Keratinocyte (primary cell): Measurements from ENCODE around the gene CSTB. TPM values are rescaled to one million over a fixed set of nuclear protein-coding genes. Genes with fewer than 3 reads are reported as not detected.

ENCODE experiments used
- DNase-seq: peaks from one replicate; pipeline ENCODE4 v3.0.0-alpha.2; 2011; ENCODE audit warnings: low read depth, missing footprints, low spot score
- FAIRE-seq: peaks from 2 replicates; lab custom pipeline; 2011; peaks lifted over from hg19 to GRCh38; lab: Jason Lieb, UNC
- H2AFZ ChIP-seq: 2 replicates; pipeline ENCODE4 v1.6.0; 2012; ENCODE audit warnings: low read length, control low read depth, inconsistent platforms; ENCODE audit not compliant: control insufficient read depth
- H3K27ac ChIP-seq: 2 replicates; pipeline ENCODE4 v1.5.1; 2011; ENCODE audit warnings: low read length; ENCODE audit not compliant: control insufficient read depth, insufficient read depth
- H3K27me3 ChIP-seq: 3 replicates; pipeline ENCODE4 v1.6.0; 2011; ENCODE audit warnings: low read length; ENCODE audit not compliant: control insufficient read depth, insufficient read depth; ENCODE audit errors: extremely low read depth
- H3K36me3 ChIP-seq, 2 experiments: 2 replicates in 1 of 2; 3 replicates in 1 of 2; pipeline ENCODE4 v1.5.1; 2011; ENCODE audit warnings: low read length in 2 of 2, mild to moderate bottlenecking in 1 of 2; ENCODE audit not compliant: control insufficient read depth in 2 of 2, insufficient read depth in 2 of 2; ENCODE audit errors: extremely low read depth in 1 of 2
- H3K4me1 ChIP-seq: 3 replicates; pipeline ENCODE4 v1.5.1; 2011; ENCODE audit warnings: low read length; ENCODE audit not compliant: control insufficient read depth, insufficient read depth; ENCODE audit errors: extremely low read depth
- H3K4me2 ChIP-seq: 3 replicates; pipeline ENCODE4 v1.6.0; 2011; ENCODE audit warnings: low read depth, low read length; ENCODE audit not compliant: control insufficient read depth, insufficient read depth; ENCODE audit errors: extremely low read depth
- H3K4me3 ChIP-seq, 3 experiments: fragments of 200-600 bp in 1 of 3; sonication (generic) in 1 of 3; 2 replicates in 2 of 3; 3 replicates in 1 of 3; pipeline ENCODE4 v1.5.1; 2011 to 2016; ENCODE audit warnings: low read length in 3 of 3, mild to moderate bottlenecking in 3 of 3, control low read depth in 2 of 3, inconsistent platforms in 1 of 3, low read depth in 1 of 3, mixed read lengths in 1 of 3, mixed run types in 1 of 3, moderate library complexity in 1 of 3; ENCODE audit not compliant: control insufficient read depth in 2 of 3, insufficient read depth in 2 of 3; ENCODE audit errors: extremely low read depth in 1 of 3
- H3K79me2 ChIP-seq: 2 replicates; pipeline ENCODE4 v1.6.0; 2012; ENCODE audit warnings: low read length; ENCODE audit not compliant: control insufficient read depth, insufficient read depth
- H3K9ac ChIP-seq: 3 replicates; pipeline ENCODE4 v1.6.0; 2011; ENCODE audit warnings: low read length; ENCODE audit not compliant: control insufficient read depth, insufficient read depth; ENCODE audit errors: extremely low read depth
- H3K9me1 ChIP-seq: 3 replicates; pipeline ENCODE4 v1.6.0; 2011; ENCODE audit warnings: low read length; ENCODE audit not compliant: control insufficient read depth, insufficient read depth; ENCODE audit errors: extremely low read depth
- H3K9me3 ChIP-seq: 2 replicates; pipeline ENCODE4 v1.5.1; 2012; ENCODE audit warnings: low read depth, low read length; ENCODE audit not compliant: control insufficient read depth
- H4K20me1 ChIP-seq: 3 replicates; pipeline ENCODE4 v1.6.0; 2011; ENCODE audit warnings: low read length; ENCODE audit not compliant: control insufficient read depth, insufficient read depth; ENCODE audit errors: extremely low read depth
- EZH2 ChIP-seq: IDR thresholded peaks from one replicate; pipeline ENCODE4 v1.6.1; 2012; ENCODE audit warnings: inconsistent platforms, mild to moderate bottlenecking, low read length, moderate library complexity
- dilution Hi-C: fragments of 300-500 bp; cut with MboI; formaldehyde crosslinking; loops from one replicate; pipeline ENCODE4 v1.7.0; 2020; ENCODE audit warnings: low sequenced_read_pairs; ENCODE audit not compliant: extremely low pct_ligation_motif_present
- polyA plus RNA-seq, 5 experiments: library from polyadenylated mRNA; depleted of rRNA in 3 of 5; stranded (reverse) in 3 of 5; stranded (forward) in 1 of 5; unstranded in 1 of 5; fragments of >200 nt; gene quantifications; 1 replicate in 1 of 5; 2 replicates in 3 of 5; 3 replicates in 1 of 5; pipeline versions ENCODE4 v1.2.1 to v1.2.3, GENCODE V29; 2011 to 2012; ENCODE audit warnings: missing spikeins in 2 of 5, low read depth in 1 of 5, low replicate concordance in 1 of 5
- TF ChIP-seq, protein P1 (sequence below), 3 experiments: IDR thresholded peaks in 1 of 3; conservative IDR thresholded peaks in 1 of 3; optimal IDR thresholded peaks in 1 of 3; 2 replicates in 2 of 3; 3 replicates in 1 of 3; pipeline versions ENCODE3 to v1.5.1; 2011; ENCODE audit warnings: low read length in 3 of 3, mild to moderate bottlenecking in 3 of 3, moderate library complexity in 2 of 3, control low read depth in 1 of 3, inconsistent platforms in 1 of 3; ENCODE audit not compliant: insufficient read depth in 2 of 3; ENCODE audit errors: extremely low read depth in 1 of 3

CSTB gene
- polyA plus RNA-seq, 1 donor (not counting 4 experiments of a cell fraction or from before 2014, with no cell fraction given), result 126 TPM

DNA sequence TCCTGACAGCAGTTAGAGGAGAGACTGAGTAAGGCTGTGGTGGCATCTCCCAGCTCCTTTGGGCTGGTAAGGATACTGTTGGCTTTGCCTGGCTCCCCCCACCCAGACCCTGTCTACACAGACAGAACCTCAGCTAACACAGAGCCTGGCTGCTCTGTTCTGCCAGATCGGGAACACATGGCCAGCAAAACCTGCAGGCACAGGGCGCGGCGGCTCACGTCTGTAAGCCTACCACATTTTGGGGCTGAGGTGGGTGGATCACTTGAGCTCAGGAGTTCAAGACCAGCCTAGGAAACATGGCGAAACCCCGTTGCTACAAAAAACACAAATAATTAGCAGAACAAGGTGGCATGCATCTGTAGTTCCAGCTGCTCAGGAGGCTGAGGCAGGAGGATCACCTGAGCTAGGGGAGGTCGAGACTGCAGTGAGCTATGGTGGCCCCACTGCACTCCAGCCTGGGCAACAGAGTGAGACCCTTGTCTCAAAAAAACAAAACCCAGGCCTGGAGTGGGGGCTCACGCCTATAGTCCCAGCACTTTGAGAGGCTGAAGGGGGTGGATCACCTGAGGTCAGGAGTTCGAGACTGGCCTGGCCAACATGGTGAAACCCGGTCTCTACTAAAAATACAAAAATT lies 6.7 kb downstream of the CSTB start:
- H3K9me3 ChIP-seq, result no peaks in the 10 kb centered on the region
- FAIRE-seq (no peak), DNase-seq (no peak)
- no peak overlapping the region for H3K4me2 ChIP-seq
- dilution Hi-C loops, result no loop called here
- no peaks in the 10 kb centered on the region for H3K27me3 ChIP-seq
- H3K9me1 ChIP-seq, result no peaks in the 10 kb centered on the region
- H3K4me3 ChIP-seq, result no peak overlapping the region
- H4K20me1 ChIP-seq, result peaks cover 2% of the 10 kb centered on the region
- H2AFZ ChIP-seq, result no peak overlapping the region
- TF ChIP-seq, protein P1, sequence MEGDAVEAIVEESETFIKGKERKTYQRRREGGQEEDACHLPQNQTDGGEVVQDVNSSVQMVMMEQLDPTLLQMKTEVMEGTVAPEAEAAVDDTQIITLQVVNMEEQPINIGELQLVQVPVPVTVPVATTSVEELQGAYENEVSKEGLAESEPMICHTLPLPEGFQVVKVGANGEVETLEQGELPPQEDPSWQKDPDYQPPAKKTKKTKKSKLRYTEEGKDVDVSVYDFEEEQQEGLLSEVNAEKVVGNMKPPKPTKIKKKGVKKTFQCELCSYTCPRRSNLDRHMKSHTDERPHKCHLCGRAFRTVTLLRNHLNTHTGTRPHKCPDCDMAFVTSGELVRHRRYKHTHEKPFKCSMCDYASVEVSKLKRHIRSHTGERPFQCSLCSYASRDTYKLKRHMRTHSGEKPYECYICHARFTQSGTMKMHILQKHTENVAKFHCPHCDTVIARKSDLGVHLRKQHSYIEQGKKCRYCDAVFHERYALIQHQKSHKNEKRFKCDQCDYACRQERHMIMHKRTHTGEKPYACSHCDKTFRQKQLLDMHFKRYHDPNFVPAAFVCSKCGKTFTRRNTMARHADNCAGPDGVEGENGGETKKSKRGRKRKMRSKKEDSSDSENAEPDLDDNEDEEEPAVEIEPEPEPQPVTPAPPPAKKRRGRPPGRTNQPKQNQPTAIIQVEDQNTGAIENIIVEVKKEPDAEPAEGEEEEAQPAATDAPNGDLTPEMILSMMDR (optimal IDR thresholded peaks at IDR 0.05 in 1 of 3, IDR thresholded peaks at IDR 0.05 in 1 of 3, conservative IDR thresholded peaks at IDR 0.05 in 1 of 3; ENCODE audit: extremely low read depth in 1 of 3, insufficient read depth in 2 of 3, low read length in 3 of 3), result no peak
- no peak for TF ChIP-seq EZH2
- H3K79me2 ChIP-seq, result peaks cover under 1% of the 10 kb centered on the region
- H3K4me1 ChIP-seq, result peaks cover 28% of the 10 kb centered on the region
- H3K9ac ChIP-seq, result no peak overlapping the region
- peaks cover 15 to 22% of the 10 kb centered on the region in 2 experiments for H3K36me3 ChIP-seq
- H3K27ac ChIP-seq, result no peak overlapping the region

DNA sequence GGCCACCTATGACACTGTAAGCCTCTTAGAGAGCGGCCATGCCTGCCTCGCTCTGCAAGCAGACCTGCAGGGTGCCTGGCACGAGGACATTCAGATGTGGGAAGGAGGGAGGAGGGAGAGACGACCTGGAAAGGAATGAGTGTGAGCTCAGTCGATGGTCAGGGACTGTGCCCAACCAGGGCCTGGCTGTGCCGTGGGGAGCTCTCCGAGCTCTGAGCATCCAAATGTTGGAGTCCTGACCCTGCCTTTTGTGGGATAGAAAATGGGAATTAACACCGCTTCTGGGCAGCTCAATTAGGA lies 7.3 kb downstream of the CSTB start:
- Histone ChIP-seq H3K9ac (peak overlapping the region; percentile 78), H3K27ac (peak overlapping the region; percentile 84), H4K20me1 (no peaks in the 10 kb centered on the region), H3K4me2 (no peak overlapping the region), H3K9me3 (no peaks in the 10 kb centered on the region), H3K36me3 (peaks cover 9 to 21% of the 10 kb centered on the region in 2 experiments), H3K27me3 (no peaks in the 10 kb centered on the region), H3K4me1 (peaks cover 34% of the 10 kb centered on the region), H2AFZ (no peak overlapping the region), H3K9me1 (no peaks in the 10 kb centered on the region), H3K4me3 (no peak overlapping the region), H3K79me2 (no peaks in the 10 kb centered on the region)
- dilution Hi-C loops, result no loop called here
- FAIRE-seq (no peak), DNase-seq (no peak)
- no peak for TF ChIP-seq EZH2
- TF ChIP-seq, protein P1 (optimal IDR thresholded peaks at IDR 0.05 in 1 of 3, IDR thresholded peaks at IDR 0.05 in 1 of 3, conservative IDR thresholded peaks at IDR 0.05 in 1 of 3; ENCODE audit: extremely low read depth in 1 of 3, insufficient read depth in 2 of 3, low read length in 3 of 3), result no peak
